IPS-NIHi7 (cell line): ENCODE data around the gene SVIL.

Experiments
- DNase-seq: peaks from one replicate; pipeline ENCODE4 v3.0.0; 2012; ENCODE audit warnings: mixed read lengths; ENCODE audit errors: extremely low spot score

Gene SVIL

GRCh38 chr10:29634764-29635625 lies at the start of gene SVIL:
Gene SVIL, minus strand, starts transcription at chr10:29634971. Its CDS starts 79,913 bp downstream, at chr10:29555058.
- DNase-seq, result peak; percentile 50

GRCh38 chr10:29681676-29682448 lies 47.1 kb upstream of the SVIL start:
- no peak for DNase-seq

- DNase-seq, result no peak
These were observed 45.3 kb upstream of the SVIL start for GRCh38 chr10:29680091-29680490.

GRCh38 chr10:29676732-29677131 lies 42.0 kb upstream of the SVIL start:
- no peak for DNase-seq

- no peak for DNase-seq
These were observed 41.2 kb upstream of the SVIL start for GRCh38 chr10:29675984-29676383.

GRCh38 chr10:29671968-29672367 lies 37.2 kb upstream of the SVIL start:
- DNase-seq, result no peak

GRCh38 chr10:29671228-29671780 lies 36.5 kb upstream of the SVIL start:
- no peak for DNase-seq

GRCh38 chr10:29670761-29671160 lies 36.0 kb upstream of the SVIL start:
- DNase-seq, result no peak

- no peak for DNase-seq
These were observed 34.4 kb upstream of the SVIL start for GRCh38 chr10:29669149-29669548.

GRCh38 chr10:29668628-29669027 lies 33.9 kb upstream of the SVIL start:
- no peak for DNase-seq

GRCh38 chr10:29667191-29667590 lies 32.4 kb upstream of the SVIL start:
- DNase-seq, result no peak

- no peak for DNase-seq
These were observed 31.4 kb upstream of the SVIL start for GRCh38 chr10:29666201-29666600.

- DNase-seq, result no peak
These were observed 28.9 kb upstream of the SVIL start for GRCh38 chr10:29663718-29664117.

GRCh38 chr10:29658984-29659965 lies 24.5 kb upstream of the SVIL start:
- DNase-seq, result peak; percentile 64

- no peak for DNase-seq
These were observed 23.0 kb upstream of the SVIL start for GRCh38 chr10:29657719-29658274.

- no peak for DNase-seq
These were observed 21.8 kb upstream of the SVIL start for GRCh38 chr10:29656451-29656992.

- DNase-seq, result no peak
These were observed 17.4 kb upstream of the SVIL start for GRCh38 chr10:29652192-29652591.

- DNase-seq, result no peak
These were observed 17.0 kb upstream of the SVIL start for GRCh38 chr10:29651767-29652166.

GRCh38 chr10:29650552-29650944 lies 15.8 kb upstream of the SVIL start:
- DNase-seq, result no peak
